Measurements from ENCODE around the gene FAM228B.

- TF ChIP-seq SPI1 (IDR thresholded peaks at IDR 0.05; ENCODE audit: low read depth, low read length) (no peak), POLR2AphosphoS5 (IDR thresholded peaks at IDR 0.05; ENCODE audit: low read depth, low read length) (no peak), PAX5 (IDR thresholded peaks at IDR 0.05; ENCODE audit: insufficient read depth, low read length, severe bottlenecking) (no peak), POLR2A (IDR thresholded peaks at IDR 0.05; ENCODE audit: low read depth, low read length) (no peak), TAF1 (IDR thresholded peaks at IDR 0.05; ENCODE audit: low read depth, low read length) (no peak)
Observed at GRCh38 chr2:24174851-24175277, 51.6 kb downstream of the FAM228B start, which contains the start of gene FAM228A.

All from GM12891 (cell line).